HepG2 (cell line): Measurements from ENCODE around the gene IGSF8. TPM values are rescaled to one million over a fixed set of nuclear protein-coding genes. Genes with fewer than 3 reads are reported as not detected.

ENCODE experiments used
- CEBPB ChIP-seq: IDR thresholded peaks from 2 replicates; pipeline ENCODE4 v1.6.1; 2011; ENCODE audit warnings: low read depth, low read length, improper control_type of control experiment, borderline replicate concordance
- CREBL2 ChIP-seq: sonication (generic); formaldehyde crosslinking; IDR thresholded peaks from 2 replicates; pipeline ENCODE4 v1.8.1; 2023; ENCODE audit warnings: missing genetic modification reagents, mild to moderate bottlenecking, borderline replicate concordance
- FOXM1 ChIP-seq: sonication (generic); formaldehyde crosslinking; IDR thresholded peaks from 2 replicates; pipeline ENCODE4 v1.5.0; 2020; ENCODE audit warnings: missing genetic modification reagents
- GATAD2A ChIP-seq: IDR thresholded peaks from 2 replicates; pipeline ENCODE4 v1.6.1; 2016
- KLF6 ChIP-seq: IDR thresholded peaks from 2 replicates; pipeline ENCODE4 v1.8.0; 2016; ENCODE audit warnings: missing biosample characterization, missing genetic modification reagents
- MLLT10 ChIP-seq: sonication (generic); formaldehyde crosslinking; IDR thresholded peaks from 2 replicates; pipeline ENCODE4 v1.4.0; 2020; ENCODE audit warnings: missing genetic modification reagents
- SNAI1 ChIP-seq: sonication (generic); formaldehyde crosslinking; IDR thresholded peaks from 2 replicates; pipeline ENCODE4 v1.5.0; 2020; ENCODE audit warnings: mild to moderate bottlenecking, missing genetic modification reagents, borderline replicate concordance
- TFE3 ChIP-seq: IDR thresholded peaks from 2 replicates; pipeline ENCODE4 v1.6.1; 2016
- U2AF1 ChIP-seq: fragments of 200-400 bp; formaldehyde crosslinking; optimal IDR thresholded peaks from 2 replicates; pipeline ENCODE3; 2017; ENCODE audit warnings: mild to moderate bottlenecking, low read depth, low read length
- ZNF264 ChIP-seq: sonication (generic); formaldehyde crosslinking; IDR thresholded peaks from 2 replicates; pipeline ENCODE4 v1.4.0; 2020; ENCODE audit warnings: missing genetic modification reagents
- ZNF326 ChIP-seq: sonication (generic); formaldehyde crosslinking; IDR thresholded peaks from 2 replicates; pipeline ENCODE4 v1.4.0; 2020; ENCODE audit warnings: missing genetic modification reagents, borderline replicate concordance
- ZNF557 ChIP-seq: sonication (generic); formaldehyde crosslinking; IDR thresholded peaks from 2 replicates; pipeline ENCODE4 v1.4.0; 2020; ENCODE audit warnings: missing genetic modification reagents
- ZNF598 ChIP-seq: sonication (generic); formaldehyde crosslinking; IDR thresholded peaks from 2 replicates; pipeline ENCODE4 v1.5.1; 2020; ENCODE audit warnings: mild to moderate bottlenecking, missing genetic modification reagents, borderline replicate concordance
- ZNF777 ChIP-seq: sonication (generic); formaldehyde crosslinking; IDR thresholded peaks from 2 replicates; pipeline ENCODE4 v1.4.0; 2020; ENCODE audit warnings: missing genetic modification reagents
- polyA plus RNA-seq, 8 experiments: library from polyadenylated mRNA; depleted of rRNA in 3 of 8; stranded (reverse) in 7 of 8; unstranded in 1 of 8; fragments of >200 nt; fragmentation: Illumina TruSeq in 4 of 8; extraction: Trizol in 4 of 8; gene quantifications; 2 replicates each; pipeline versions ENCODE4 v1.2.1 to v1.2.3, GENCODE V29; 2011 to 2016; ENCODE audit warnings: low read depth in 4 of 8, missing spikeins in 1 of 8, mixed read lengths in 1 of 8; ENCODE audit not compliant: insufficient read depth in 1 of 8
- total RNA-seq, 5 experiments: library from RNA; depleted of rRNA; stranded (reverse); fragments of >200 nt; fragmentation: Illumina TruSeq; extraction: Trizol; gene quantifications; 2 replicates each; pipeline ENCODE4 v1.2.3, GENCODE V29; 2016; ENCODE audit warnings: low read depth in 1 of 5
- TF ChIP-seq, protein P1 (sequence below): sonication (generic); formaldehyde crosslinking; IDR thresholded peaks from 2 replicates; pipeline ENCODE4 v1.4.0; 2020; ENCODE audit warnings: missing genetic modification reagents, mild to moderate bottlenecking, borderline replicate concordance
- TF ChIP-seq, protein P2 (sequence below): IDR thresholded peaks from 2 replicates; pipeline ENCODE4 v1.6.1; 2016; ENCODE audit warnings: missing biosample characterization, missing genetic modification reagents, low read depth
- TF ChIP-seq, protein P3 (sequence below): sonication (generic); formaldehyde crosslinking; IDR thresholded peaks from 2 replicates; pipeline ENCODE4 v1.5.0; 2020; ENCODE audit warnings: mild to moderate bottlenecking, missing genetic modification reagents, borderline replicate concordance
- TF ChIP-seq, protein P4 (sequence below): sonication (generic); formaldehyde crosslinking; conservative IDR thresholded peaks from 2 replicates; pipeline ENCODE4 v1.4.0; 2020; ENCODE audit warnings: missing genetic modification reagents

Gene IGSF8
- total and polyA plus RNA-seq, 2 of the 13 experiments (the other 11 are each of a cell fraction or from before 2014, with no cell fraction given) = 24.0 to 41.0 TPM

GRCh38 chr1:160045653-160046052 lies 52.8 kb downstream of the IGSF8 start (continued):
- TF ChIP-seq, protein P1, sequence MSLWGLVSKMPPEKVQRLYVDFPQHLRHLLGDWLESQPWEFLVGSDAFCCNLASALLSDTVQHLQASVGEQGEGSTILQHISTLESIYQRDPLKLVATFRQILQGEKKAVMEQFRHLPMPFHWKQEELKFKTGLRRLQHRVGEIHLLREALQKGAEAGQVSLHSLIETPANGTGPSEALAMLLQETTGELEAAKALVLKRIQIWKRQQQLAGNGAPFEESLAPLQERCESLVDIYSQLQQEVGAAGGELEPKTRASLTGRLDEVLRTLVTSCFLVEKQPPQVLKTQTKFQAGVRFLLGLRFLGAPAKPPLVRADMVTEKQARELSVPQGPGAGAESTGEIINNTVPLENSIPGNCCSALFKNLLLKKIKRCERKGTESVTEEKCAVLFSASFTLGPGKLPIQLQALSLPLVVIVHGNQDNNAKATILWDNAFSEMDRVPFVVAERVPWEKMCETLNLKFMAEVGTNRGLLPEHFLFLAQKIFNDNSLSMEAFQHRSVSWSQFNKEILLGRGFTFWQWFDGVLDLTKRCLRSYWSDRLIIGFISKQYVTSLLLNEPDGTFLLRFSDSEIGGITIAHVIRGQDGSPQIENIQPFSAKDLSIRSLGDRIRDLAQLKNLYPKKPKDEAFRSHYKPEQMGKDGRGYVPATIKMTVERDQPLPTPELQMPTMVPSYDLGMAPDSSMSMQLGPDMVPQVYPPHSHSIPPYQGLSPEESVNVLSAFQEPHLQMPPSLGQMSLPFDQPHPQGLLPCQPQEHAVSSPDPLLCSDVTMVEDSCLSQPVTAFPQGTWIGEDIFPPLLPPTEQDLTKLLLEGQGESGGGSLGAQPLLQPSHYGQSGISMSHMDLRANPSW = no peak
- TF ChIP-seq GATAD2A (CRISPR knock-in tag) (peak; percentile 38; the same call in 1 of the 2 replicates), ZNF777 (CRISPR knock-in tag) (no peak), ZNF598 (no peak), MLLT10 (CRISPR knock-in tag) (no peak), ZNF326 (CRISPR knock-in tag) (no peak), CEBPB (no peak), KLF6 (CRISPR knock-in tag) (no peak), TFE3 (CRISPR knock-in tag) (0 out of 2 replicates have a peak, but pooled peaks have one; percentile 30), ZNF264 (CRISPR knock-in tag) (no peak), ZNF557 (CRISPR knock-in tag) (no peak), FOXM1 (no peak), SNAI1 (CRISPR knock-in tag) (no peak), CREBL2 (no peak), U2AF1 (no peak)
- TF ChIP-seq, protein P2, sequence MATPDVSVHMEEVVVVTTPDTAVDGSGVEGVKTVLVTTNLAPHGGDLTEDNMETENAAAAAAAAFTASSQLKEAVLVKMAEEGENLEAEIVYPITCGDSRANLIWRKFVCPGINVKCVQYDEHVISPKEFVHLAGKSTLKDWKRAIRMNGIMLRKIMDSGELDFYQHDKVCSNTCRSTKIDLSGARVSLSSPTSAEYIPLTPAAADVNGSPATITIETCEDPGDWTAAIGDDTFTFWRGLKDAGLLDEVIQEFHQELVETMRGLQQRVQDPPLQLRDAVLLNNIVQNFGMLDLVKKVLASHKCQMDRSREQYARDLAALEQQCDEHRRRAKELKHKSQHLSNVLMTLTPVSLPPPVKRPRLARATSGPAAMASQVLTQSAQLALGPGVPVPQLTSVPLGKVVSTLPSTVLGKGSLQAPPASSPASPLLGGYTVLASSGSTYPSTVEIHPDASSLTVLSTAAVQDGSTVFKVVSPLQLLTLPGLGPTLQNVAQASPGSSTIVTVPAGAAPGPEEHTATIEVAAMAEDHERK (CRISPR knock-in tag) = no peak
- TF ChIP-seq, protein P3, sequence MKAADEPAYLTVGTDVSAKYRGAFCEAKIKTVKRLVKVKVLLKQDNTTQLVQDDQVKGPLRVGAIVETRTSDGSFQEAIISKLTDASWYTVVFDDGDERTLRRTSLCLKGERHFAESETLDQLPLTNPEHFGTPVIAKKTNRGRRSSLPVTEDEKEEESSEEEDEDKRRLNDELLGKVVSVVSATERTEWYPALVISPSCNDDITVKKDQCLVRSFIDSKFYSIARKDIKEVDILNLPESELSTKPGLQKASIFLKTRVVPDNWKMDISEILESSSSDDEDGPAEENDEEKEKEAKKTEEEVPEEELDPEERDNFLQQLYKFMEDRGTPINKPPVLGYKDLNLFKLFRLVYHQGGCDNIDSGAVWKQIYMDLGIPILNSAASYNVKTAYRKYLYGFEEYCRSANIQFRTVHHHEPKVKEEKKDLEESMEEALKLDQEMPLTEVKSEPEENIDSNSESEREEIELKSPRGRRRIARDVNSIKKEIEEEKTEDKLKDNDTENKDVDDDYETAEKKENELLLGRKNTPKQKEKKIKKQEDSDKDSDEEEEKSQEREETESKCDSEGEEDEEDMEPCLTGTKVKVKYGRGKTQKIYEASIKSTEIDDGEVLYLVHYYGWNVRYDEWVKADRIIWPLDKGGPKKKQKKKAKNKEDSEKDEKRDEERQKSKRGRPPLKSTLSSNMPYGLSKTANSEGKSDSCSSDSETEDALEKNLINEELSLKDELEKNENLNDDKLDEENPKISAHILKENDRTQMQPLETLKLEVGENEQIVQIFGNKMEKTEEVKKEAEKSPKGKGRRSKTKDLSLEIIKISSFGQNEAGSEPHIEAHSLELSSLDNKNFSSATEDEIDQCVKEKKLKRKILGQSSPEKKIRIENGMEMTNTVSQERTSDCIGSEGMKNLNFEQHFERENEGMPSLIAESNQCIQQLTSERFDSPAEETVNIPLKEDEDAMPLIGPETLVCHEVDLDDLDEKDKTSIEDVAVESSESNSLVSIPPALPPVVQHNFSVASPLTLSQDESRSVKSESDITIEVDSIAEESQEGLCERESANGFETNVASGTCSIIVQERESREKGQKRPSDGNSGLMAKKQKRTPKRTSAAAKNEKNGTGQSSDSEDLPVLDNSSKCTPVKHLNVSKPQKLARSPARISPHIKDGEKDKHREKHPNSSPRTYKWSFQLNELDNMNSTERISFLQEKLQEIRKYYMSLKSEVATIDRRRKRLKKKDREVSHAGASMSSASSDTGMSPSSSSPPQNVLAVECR (CRISPR knock-in tag) = no peak
- TF ChIP-seq, protein P4, sequence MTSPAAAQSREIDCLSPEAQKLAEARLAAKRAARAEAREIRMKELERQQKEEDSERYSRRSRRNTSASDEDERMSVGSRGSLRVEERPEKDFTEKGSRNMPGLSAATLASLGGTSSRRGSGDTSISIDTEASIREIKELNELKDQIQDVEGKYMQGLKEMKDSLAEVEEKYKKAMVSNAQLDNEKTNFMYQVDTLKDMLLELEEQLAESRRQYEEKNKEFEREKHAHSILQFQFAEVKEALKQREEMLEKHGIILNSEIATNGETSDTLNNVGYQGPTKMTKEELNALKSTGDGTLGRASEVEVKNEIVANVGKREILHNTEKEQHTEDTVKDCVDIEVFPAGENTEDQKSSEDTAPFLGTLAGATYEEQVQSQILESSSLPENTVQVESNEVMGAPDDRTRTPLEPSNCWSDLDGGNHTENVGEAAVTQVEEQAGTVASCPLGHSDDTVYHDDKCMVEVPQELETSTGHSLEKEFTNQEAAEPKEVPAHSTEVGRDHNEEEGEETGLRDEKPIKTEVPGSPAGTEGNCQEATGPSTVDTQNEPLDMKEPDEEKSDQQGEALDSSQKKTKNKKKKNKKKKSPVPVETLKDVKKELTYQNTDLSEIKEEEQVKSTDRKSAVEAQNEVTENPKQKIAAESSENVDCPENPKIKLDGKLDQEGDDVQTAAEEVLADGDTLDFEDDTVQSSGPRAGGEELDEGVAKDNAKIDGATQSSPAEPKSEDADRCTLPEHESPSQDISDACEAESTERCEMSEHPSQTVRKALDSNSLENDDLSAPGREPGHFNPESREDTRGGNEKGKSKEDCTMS (CRISPR knock-in tag) = no peak
